HG03558 (cell line): ENCODE results near the gene ANXA5.
"Not testable (repeated sequence)": the region's sequence is repeated elsewhere in the genome, so short reads cannot be mapped to it uniquely, and the experiment has no call there.

ENCODE experiments used
- ATAC-seq: cut with Tn5 transposase; IDR thresholded peaks from one replicate; pipeline ENCODE4 v1.9.1; 2021; ENCODE audit warnings: moderate number of reproducible peaks; ENCODE audit not compliant: unreplicated experiment; ENCODE audit errors: extremely low read depth

The ANXA5 gene

GRCh38 chr4:121680571-121680970 lies 16.2 kb downstream of the ANXA5 start:
- no peak for ATAC-seq

GRCh38 chr4:121679951-121680350 lies 16.8 kb downstream of the ANXA5 start:
- no peak for ATAC-seq

GRCh38 chr4:121679267-121679666 lies 17.5 kb downstream of the ANXA5 start:
- no peak for ATAC-seq

- no peak for ATAC-seq
Observed at GRCh38 chr4:121677524-121677923, 19.3 kb downstream of the ANXA5 start.

- no peak for ATAC-seq
Observed at GRCh38 chr4:121676345-121677075, 20.3 kb downstream of the ANXA5 start.

GRCh38 chr4:121675715-121676114 lies 21.1 kb downstream of the ANXA5 start:
- no peak for ATAC-seq

- no peak for ATAC-seq
Observed at GRCh38 chr4:121674696-121675095, 22.1 kb downstream of the ANXA5 start.

GRCh38 chr4:121674191-121674590 lies 22.6 kb downstream of the ANXA5 start:
- ATAC-seq: no peak

GRCh38 chr4:121669163-121669550 lies 27.6 kb downstream of the ANXA5 start:
- ATAC-seq: no peak

- no peak for ATAC-seq
Observed at GRCh38 chr4:121668368-121669162, 28.2 kb downstream of the ANXA5 start.

GRCh38 chr4:121666091-121666679 lies 30.6 kb downstream of the ANXA5 start:
- ATAC-seq: no peak

GRCh38 chr4:121665371-121665770 lies 31.4 kb downstream of the ANXA5 start:
- ATAC-seq: no peak

- ATAC-seq: no peak
Observed at GRCh38 chr4:121662225-121662624, 34.6 kb downstream of the ANXA5 start.

GRCh38 chr4:121660175-121660933 lies 36.4 kb downstream of the ANXA5 start:
- ATAC-seq: not testable (repeated sequence)

- no peak for ATAC-seq
Observed at GRCh38 chr4:121658125-121658524, 38.7 kb downstream of the ANXA5 start.

GRCh38 chr4:121656269-121656641 lies 40.5 kb downstream of the ANXA5 start:
- no peak for ATAC-seq

- no peak for ATAC-seq
Observed at GRCh38 chr4:121655320-121656268, 41.2 kb downstream of the ANXA5 start.

GRCh38 chr4:121654738-121655137 lies 42.0 kb downstream of the ANXA5 start:
- peak; percentile 86 for ATAC-seq

GRCh38 chr4:121653986-121654385 lies 42.8 kb downstream of the ANXA5 start:
- ATAC-seq: no peak

GRCh38 chr4:121653214-121653613 lies 43.6 kb downstream of the ANXA5 start:
- no peak for ATAC-seq
